Retinal pigment epithelial cell (primary cell): Measurements from ENCODE around the gene TMEM119.
"Not testable (repeated sequence)": the region's sequence is repeated elsewhere in the genome, so short reads cannot be mapped to it uniquely, and the experiment has no call there.

Experiments
- DNase-seq: peaks from one replicate; pipeline ENCODE4 v3.0.0-alpha.2; 2010; ENCODE audit warnings: low read depth
- H3K4me3 ChIP-seq: 2 replicates; pipeline ENCODE4 v1.5.1; 2011; ENCODE audit warnings: mild to moderate bottlenecking, low read length, control low read depth, moderate library complexity
- TF ChIP-seq, protein P1 (sequence below): conservative IDR thresholded peaks from 2 replicates; pipeline ENCODE4 v1.5.1; 2011; ENCODE audit warnings: low read depth, low read length, control low read depth, inconsistent platforms

The TMEM119 gene

DNA sequence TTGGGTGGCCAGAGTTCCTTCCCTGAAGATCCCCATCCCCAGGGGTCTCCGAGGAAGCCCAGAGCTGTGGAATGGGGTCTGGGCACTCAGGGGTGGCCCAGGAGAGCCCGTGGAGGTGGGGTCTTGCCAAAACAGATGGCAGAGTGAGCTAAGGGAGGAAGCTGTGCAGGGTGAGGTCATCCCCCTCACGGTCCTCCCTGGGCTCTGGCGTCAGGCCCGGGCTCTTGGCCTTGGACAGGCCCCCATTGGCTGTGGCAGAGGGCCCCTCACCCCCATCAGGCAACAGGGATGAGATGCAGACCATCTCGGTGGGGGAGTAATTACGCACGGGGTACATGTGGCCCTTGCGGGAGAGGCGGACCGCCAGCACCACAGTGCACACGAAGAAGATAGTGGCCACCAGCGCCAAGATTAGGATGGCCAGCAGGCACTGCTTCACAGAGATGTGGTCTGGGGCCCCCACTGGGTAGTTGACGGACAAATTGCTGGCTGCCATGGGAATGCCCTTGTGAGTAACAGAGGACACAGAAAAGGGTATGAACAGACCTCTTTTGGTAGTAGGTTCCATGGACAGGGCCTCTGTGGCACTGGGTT is 25.1 kb upstream of the TMEM119 start:
- no peak for DNase-seq
- TF ChIP-seq, protein P1, sequence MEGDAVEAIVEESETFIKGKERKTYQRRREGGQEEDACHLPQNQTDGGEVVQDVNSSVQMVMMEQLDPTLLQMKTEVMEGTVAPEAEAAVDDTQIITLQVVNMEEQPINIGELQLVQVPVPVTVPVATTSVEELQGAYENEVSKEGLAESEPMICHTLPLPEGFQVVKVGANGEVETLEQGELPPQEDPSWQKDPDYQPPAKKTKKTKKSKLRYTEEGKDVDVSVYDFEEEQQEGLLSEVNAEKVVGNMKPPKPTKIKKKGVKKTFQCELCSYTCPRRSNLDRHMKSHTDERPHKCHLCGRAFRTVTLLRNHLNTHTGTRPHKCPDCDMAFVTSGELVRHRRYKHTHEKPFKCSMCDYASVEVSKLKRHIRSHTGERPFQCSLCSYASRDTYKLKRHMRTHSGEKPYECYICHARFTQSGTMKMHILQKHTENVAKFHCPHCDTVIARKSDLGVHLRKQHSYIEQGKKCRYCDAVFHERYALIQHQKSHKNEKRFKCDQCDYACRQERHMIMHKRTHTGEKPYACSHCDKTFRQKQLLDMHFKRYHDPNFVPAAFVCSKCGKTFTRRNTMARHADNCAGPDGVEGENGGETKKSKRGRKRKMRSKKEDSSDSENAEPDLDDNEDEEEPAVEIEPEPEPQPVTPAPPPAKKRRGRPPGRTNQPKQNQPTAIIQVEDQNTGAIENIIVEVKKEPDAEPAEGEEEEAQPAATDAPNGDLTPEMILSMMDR = no peak
- no peak overlapping the region for H3K4me3 ChIP-seq

DNA sequence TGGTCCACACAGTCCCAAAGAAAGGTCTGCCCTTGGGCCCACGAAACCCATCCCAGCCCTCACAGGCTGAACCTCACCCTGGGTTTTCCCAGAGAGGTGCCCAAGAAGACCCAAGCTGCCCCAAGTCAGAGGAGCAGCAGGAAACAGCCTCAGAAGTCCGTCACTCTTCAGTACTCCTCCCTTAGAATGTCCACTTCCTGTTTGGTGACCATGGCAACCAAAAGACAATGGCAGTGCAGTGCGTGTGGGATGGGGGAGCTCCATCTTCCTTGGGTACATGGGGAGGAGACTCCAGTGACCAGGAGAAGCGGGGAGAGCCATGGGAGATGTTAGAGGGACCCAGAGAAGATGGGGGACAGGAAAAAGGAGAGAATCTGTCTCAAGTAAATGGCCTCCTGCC is 24.5 kb upstream of the TMEM119 start:
- DNase-seq = no peak
- no peak overlapping the region for H3K4me3 ChIP-seq
- TF ChIP-seq, protein P1 = no peak

DNA sequence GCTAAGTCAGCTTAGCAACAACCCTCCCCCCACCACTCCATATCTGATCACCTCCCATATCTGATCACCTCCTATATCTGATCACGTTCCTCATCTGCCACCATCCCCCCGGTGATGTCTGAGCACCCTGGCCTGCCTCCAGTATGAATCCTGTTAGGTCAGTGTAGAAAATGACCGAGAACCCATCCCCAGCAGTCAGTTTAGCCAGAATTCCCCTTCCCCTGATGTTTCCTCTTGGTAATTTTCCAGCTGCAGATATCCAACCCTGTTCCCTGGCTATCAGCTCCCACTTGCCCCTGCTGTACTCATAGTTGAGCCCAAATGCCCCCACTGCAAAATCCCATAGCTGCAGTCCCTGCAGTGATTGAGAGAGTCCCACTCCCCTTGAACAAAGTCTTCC is 23.3 kb upstream of the TMEM119 start:
- TF ChIP-seq, protein P1 = no peak
- no peak overlapping the region for H3K4me3 ChIP-seq
- no peak for DNase-seq

DNA sequence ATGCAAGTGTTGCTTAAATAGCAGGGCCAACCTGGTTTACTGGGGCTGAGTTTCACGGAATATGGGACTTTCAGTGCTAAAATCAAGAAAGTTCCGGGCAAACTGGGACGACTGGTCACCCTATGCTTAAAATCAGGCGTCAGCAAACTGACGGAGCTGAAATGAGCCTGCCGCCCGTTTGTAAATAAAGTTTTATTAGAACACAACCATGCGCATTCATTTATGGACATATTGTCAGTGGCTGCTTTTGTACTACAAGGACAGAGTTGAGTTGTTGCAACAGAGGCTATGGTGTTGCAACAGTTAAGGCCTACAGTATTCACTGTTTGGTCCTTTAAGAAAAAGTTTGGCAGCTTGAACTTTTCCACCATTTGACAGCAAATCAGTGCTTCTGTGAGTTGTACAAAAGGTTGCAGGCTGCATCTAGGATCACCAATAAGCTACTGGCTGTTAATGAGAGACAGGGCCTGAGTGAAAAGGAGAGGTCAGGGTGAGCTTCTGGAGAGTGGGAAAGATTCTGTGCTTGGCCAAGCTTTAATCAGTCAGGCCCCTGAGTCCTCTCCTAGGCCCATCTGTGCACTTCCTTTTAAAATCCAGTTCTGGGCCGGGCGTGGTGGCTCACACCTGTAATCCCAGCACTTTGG is 22.5 kb upstream of the TMEM119 start:
- TF ChIP-seq, protein P1 = no peak
- DNase-seq = no peak
- no peak overlapping the region for H3K4me3 ChIP-seq

DNA sequence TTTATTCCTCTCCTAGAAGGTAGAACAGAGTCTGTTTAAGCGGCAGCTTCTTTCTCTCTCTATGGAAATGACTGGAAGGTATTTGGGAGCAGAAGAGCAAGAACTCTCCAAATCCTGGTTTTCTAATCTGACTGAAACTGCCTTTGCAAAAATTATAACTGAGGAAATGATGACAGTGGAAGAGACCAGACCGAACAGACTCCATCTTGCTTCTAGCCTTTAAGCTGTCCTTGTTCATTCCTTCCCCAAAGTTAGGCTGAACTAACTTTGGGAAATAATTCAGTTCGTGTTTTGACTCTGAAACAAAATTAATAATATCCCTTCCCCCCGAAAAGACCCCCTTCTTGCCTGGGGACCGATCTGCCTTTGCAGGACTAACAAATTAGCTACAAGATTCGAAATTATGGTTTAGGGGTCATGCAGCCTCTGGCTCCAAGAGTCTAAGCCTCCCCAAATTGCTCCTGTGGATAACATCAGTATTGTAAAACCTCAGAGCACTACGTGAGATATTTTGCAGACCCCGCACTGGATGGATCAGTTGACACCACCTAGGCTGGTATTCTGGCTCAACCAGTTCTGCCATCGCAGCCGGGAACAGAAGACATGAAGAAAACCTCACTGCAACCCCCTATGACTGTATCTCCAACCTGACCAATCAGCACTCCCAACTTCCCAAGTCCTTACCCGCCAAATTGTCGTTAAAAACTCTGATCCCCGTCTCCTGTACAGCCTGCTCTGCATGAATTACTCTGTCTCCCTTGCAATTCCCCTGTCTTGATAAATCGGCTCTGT is 21.7 kb upstream of the TMEM119 start:
- no peak overlapping the region for H3K4me3 ChIP-seq
- TF ChIP-seq, protein P1 = no peak
- no peak for DNase-seq

DNA sequence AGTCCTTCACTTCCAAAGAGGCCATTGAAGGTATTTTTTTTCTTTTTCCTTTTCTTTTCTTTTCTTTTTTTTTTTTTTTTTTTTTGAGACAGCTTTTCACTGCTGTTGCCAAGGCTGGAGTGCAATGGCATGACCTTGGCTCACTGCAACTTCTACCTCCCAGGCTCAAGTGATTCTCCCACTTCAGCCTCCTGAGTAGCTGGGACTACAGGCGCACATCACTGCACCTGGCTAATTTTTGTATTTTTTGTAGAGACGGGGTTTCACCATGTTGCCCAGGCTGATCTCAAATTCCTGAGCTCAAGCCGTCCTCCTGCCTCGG is 21.0 kb upstream of the TMEM119 start:
- H3K4me3 ChIP-seq, DNase-seq: not testable (repeated sequence)

DNA sequence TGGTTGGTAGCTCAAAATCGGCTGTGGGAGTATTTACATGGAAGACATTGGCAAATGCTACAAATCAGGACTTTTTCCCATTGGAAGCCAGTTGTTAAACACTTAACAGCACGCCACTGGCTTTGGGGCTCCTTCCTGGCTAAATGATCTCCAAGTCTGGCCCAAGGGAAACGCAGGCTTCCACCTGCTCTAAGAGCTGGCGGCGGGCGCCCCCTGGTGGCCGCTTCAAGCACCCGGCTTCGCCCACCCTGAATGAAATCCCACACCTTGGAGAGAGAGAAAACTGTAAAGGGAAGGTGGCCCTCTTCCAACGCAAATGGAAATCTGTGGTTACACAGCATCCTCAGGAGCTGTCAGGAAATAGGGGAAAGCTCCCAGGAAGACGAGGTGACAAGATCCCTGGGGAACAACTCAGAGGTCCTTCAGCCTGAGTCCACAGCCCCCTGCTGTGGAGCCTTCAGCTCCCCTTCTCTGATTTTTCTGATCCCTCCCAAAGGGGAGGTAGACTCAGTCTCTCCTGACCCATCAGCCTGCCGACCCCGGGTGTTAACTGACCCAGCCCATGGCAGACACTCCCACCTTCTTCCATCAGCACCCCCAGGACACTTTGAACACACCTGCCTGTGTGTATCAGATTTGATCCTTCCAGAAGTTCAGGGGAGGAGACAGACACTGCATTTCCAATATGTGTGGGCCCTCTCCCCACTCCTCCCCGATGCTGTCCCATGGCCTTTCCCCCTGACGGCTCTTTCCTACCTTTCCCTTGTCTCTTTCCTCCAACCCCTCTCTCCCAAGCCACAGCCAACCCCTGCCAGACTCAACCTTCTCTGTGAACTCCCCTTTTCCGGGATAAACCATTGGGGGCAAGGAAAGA is 20.4 kb upstream of the TMEM119 start:
- no peak overlapping the region for H3K4me3 ChIP-seq
- TF ChIP-seq, protein P1 = peak; percentile 93
- no peak for DNase-seq
